GM21723 (cell line): ENCODE data around the gene VAV3.

Source experiments
- ATAC-seq: cut with Tn5 transposase; IDR thresholded peaks from one replicate; pipeline ENCODE4 v1.9.1; 2021; ENCODE audit warnings: mild to moderate bottlenecking, moderate library complexity; ENCODE audit not compliant: unreplicated experiment

VAV3 gene

GRCh38 chr1:107545879-107546278 is 419.1 kb downstream of the VAV3 start:
- ATAC-seq: no peak

DNA sequence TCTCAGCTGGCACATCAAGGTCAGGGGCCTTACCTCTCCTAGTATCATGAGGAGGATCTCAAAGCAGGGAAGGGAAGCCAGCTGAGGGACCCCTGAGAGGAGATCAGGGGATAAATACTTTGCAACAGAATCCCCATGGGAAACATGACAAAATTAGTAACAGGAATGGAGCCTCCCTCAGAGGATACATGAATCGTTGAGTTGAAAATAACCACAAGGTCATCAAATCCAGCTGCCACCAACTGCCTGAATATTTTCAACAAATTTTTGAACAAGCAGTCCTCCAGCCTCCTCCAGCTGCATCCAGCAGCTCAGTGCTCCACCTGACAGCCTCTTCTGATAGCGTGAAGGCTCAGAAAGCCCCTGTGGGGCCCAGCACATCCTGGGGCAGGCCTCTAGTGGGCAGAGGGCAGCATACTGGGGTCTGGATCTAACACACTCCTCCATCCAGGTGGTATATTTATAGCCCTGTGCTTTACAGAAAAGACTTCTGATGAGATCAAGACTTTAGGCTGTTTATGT is 419.9 kb downstream of the VAV3 start:
- ATAC-seq: no peak

DNA sequence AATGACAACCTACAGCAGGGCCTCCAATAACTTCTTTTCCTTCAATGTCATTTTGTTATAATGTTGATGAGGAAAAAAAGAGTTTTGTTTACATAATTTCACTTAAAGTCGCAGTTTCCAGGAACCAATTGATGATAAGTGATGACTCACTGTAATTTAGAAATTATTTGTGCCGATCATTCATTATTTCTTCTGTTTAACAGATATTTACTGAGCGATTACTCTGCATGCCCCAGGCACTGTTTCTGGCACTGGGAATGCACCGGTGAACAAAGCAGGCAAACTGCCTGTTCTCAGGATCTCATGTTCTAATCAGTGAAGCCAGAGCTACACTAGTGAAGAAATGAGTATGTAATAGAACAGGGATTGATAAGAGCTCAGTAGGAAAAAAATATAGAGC is 420.7 kb downstream of the VAV3 start:
- ATAC-seq: no peak

GRCh38 chr1:107541412-107541811 is 423.6 kb downstream of the VAV3 start:
- ATAC-seq: no peak

- ATAC-seq: no peak
These were observed 426.5 kb downstream of the VAV3 start for GRCh38 chr1:107538502-107538901.

GRCh38 chr1:107536266-107536665 is 428.7 kb downstream of the VAV3 start:
- no peak for ATAC-seq

GRCh38 chr1:107535091-107535490 is 429.9 kb downstream of the VAV3 start:
- ATAC-seq: peak; percentile 66

GRCh38 chr1:107534632-107535031 is 430.3 kb downstream of the VAV3 start:
- no peak for ATAC-seq

DNA sequence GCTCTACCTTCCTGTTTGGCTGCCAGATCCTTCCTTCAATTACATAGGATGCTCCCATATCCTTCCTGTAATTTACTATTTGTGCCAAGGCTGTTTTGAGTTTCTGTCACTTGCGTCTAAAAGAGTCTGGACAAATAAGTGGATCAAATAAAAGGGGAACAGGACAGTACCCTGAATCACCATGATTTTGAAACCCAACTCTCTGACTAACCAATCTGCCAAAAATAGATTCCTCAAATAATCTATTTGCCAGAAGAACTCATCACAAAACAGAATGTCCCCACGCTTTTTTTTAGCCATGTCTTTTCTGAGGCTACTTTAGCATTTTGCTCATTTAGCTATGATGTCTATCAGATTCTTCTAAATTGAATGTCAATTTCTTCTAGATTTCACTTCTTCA is 431.5 kb downstream of the VAV3 start:
- ATAC-seq: no peak

GRCh38 chr1:107532318-107532717 is 432.7 kb downstream of the VAV3 start:
- no peak for ATAC-seq

- ATAC-seq: no peak
These were observed 433.7 kb downstream of the VAV3 start for GRCh38 chr1:107531065-107531908.

GRCh38 chr1:107530543-107530942 is 434.4 kb downstream of the VAV3 start:
- ATAC-seq: no peak

DNA sequence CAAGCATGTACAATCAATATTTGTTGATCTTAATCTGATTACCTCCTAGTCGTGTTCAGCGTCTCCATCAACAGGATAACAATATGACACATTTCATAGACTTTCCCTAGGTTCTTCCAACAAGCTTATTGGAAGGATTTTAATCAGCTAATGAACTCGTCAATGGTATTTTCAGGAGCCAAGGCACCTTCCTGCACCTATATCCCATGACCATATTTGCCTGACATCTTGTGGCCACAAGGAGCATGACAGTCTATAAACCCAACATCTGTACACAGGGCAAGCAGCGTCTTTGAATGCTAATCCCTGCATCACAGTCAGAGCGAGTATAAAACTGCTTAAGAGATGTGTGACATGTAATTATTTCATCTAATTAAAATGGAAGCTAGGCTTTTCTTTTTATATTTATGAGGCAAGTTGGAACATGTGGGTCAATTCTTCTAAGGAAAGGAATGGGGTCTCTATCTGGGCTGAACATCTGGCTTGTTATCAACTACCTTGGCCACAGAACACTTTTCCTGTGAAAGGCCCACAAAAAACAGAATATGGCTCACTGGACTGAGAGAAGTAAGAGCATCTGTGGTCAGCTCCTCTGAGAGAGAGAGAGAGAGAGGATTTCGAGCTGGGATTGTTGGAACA is 435.4 kb downstream of the VAV3 start:
- ATAC-seq: peak; percentile 98

- ATAC-seq: no peak
These were observed 438.3 kb downstream of the VAV3 start for GRCh38 chr1:107526524-107527198.

GRCh38 chr1:107525961-107526360 is 439.0 kb downstream of the VAV3 start:
- no peak for ATAC-seq

DNA sequence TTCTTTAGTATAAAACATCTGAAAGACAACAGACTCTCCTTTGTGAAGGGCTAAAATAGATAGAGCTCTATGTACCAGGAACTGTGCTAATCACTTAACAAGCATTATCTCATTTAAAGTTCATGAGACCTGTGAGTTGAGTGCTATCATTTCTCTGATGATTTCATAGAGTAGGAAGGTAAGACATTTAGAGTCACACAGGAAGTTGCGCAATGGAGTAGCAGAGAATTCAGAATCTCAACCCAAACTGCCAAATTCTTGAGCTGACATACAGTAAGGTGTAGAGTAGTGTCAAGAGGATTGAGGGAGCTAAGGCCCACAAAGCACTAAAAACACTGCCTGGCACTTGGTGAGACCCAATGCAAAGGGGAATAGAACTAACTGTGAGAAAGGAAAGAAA is 439.8 kb downstream of the VAV3 start:
- ATAC-seq: no peak

- no peak for ATAC-seq
These were observed 440.7 kb downstream of the VAV3 start for GRCh38 chr1:107524301-107524700.

- no peak for ATAC-seq
These were observed 441.2 kb downstream of the VAV3 start for GRCh38 chr1:107523736-107524135.

DNA sequence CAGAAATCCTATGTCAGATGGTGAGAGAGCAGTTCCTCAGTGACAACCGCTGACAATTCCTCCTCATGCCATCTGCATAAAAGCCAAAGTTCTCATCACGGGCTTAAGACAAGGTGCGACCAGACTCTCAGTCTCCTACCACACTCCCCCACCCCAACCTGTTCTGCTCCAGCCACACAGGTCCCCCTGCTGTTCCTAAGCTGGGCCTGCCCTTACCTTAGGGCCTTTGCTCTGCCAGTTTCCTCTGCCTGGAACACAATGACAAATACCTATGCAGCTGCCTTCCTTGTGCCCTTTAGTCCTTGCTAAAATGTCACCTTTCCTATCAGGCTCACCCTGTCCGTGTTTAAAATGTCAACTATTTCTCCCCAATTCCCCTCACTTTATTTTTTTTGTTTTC is 441.9 kb downstream of the VAV3 start:
- no peak for ATAC-seq
